Right kidney (tissue), 1 donor: ENCODE measurements around the gene FAM234A.

Experiments used
- DNase-seq: peaks from one replicate; pipeline ENCODE4 v3.0.0-alpha.2; 2016

FAM234A gene

DNA sequence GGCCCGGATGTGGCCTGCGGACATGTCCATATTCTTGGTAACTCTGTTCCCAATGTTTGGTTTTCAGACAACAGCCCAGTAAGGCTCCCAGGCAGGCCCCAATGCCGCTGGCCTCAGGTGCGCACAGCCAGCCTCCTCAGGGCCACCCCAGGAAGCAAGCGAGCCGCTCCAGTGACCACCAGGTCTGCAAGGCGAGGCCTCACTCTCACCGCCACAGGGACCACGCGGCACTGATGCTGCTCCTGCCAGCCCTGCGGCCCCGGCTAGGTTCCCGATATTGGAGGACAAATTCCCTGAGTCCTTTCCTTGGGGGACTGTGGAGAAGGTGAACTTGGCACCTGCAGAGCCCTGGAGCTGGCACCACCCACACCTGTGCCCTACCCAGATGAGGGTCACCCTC is 67.3 kb downstream of the FAM234A start:
- no peak for DNase-seq

DNA sequence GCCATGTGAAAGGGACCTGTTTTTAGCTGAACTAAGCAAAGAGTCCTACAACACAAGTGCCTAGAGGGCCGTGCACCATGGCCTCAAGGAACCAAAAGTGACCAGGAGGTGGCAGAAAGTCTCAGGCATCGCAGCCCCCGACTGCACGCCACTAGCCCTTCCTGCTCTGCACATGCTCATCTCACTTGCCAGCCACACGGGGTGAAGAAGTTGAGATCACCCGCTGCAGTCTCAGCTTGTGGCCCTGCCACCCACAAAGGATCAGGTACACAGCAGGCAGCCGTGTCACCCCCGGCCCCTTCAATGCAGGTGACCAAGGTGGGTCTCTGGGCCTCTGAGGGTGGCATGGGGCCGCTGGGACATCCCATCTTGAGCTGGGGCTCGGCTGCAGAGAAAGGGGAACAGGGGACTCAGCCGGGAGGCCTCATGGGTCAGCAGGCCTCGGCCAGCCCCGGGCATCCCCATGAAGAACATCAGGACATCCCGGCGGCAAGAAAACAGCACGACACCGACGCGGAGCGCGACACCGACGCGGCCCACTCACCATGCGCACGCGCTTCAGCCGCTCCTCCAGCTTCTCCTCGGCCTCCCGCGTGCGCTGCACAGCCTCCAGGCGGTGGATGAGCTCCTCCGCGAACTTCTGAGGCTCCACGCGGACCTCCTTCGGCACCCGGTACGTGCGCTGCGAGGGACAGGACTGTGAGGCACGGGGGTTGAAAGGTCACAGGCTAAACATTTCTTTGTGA is 69.3 kb downstream of the FAM234A start:
- DNase-seq: no peak

DNA sequence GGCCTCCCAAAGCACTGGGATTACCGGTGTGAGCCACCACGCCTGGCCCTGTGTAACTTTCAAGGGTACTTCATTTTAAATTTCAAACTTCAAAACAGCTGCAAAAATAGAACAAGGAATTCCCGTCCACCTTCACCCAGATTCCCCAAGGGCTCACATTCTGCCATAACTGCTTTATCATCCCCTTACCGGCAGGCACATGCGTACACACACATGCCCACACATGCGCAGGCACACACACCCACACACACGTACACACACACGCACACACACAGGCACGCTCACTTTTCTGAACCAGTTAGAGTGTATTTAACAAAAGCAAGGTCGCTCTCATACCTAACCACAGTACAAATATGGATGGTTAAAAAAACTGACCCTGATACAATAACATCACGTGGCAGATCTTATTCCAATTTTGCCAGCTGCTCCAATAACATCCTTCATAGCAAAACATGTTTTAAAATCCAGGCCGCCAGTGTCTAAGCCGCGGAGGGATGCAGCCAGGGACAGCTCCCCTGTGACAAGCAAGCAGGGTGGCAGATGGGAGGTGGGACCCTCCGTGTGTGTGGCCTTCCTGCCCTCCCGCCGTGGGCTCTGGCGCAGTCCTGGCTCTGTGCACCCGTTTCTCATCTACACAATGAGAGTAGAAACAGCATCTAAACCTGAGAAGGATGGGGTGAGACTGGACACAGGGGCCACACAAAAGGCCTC is 71.5 kb downstream of the FAM234A start:
- no peak for DNase-seq

DNA sequence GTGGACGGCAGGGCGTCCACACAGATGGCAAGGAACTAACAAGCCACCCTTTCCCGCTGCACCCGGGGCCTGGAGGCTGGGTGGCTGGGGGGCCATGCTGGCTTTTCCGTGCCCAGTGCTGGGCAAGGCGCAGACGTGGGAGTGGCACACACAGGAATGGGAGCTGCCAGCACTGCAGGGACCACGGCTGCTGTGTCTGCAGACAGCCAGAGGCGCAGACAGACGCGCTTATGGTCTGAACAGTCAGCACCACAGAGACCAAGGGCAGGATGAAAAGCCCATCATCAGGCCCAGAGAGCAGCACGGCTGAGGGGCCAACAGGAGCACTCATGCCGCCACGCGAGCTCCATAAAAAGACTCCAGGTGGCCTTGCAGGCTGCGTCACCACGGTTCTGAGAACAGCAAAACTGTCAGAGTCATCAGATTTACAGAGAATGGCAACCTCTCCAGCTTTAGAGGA is 72.3 kb downstream of the FAM234A start:
- no peak for DNase-seq

DNA sequence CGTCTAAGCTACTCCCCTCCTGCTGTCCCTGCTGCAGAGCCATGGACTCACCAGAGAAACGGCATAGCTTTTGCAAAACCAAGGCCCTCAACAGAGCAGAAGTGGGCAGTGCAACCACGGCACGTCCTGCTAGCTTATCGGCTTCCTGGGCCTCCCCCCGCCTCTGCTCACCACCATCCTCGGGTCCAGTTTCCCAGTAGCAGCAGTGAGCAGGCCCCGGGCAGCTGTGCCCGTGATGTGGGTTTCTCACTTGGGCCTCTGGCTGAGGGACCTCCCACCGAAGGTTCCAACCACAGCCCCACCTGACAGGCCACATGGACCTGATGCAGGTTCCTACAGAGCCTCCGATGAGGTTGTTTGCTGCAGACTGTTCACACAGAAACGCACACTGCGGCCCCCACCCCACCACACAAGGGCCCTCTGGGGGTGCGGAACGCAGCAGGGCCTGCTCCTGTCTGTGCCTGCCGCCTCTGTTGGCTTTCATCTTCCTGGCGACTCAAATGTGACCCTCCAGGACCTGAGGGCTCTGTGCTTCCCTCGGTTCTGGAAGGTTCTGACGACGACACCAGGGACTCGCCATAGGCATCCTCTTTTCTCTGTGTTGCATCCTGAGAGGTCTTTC is 73.2 kb downstream of the FAM234A start:
- DNase-seq: no peak

DNA sequence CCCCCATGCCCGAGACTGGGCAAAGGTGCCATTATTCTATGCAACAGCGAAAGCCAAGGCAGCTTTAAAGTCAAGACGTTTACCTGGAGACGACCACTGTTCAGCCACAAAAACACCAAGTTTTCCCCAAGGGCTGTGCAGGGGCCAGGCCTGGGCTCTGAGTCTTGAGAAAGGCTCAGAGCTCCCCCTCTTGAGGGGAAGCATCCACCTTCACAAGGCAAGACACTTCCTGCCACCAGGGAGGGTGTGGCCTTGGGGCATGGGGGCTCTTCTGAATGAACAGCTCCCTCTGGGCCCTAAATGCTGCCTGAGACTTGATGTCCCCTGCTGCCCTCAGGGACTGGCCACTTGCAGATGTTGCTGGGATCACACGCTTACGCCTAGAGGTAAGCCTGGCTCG is 74.9 kb downstream of the FAM234A start:
- DNase-seq: no peak

DNA sequence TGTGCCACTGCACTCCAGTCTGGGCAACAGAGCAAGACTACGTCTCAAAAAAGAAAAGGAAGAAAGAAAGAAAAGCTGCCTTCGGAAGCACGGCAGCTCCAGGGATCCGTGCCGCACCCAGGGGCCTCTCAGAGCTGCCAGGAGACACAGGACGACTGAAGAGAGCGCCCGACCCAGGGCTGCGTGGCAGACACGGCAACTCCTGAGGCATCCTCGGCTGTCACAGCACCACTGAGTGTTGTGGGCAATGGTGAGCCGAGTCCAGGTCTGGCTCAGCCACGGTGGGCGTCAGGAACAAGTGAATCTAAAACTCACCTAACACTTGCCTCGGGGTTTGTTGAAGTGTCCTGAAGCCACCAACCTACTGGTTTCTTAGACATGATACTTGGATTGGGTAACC is 77.1 kb downstream of the FAM234A start:
- DNase-seq: no peak

DNA sequence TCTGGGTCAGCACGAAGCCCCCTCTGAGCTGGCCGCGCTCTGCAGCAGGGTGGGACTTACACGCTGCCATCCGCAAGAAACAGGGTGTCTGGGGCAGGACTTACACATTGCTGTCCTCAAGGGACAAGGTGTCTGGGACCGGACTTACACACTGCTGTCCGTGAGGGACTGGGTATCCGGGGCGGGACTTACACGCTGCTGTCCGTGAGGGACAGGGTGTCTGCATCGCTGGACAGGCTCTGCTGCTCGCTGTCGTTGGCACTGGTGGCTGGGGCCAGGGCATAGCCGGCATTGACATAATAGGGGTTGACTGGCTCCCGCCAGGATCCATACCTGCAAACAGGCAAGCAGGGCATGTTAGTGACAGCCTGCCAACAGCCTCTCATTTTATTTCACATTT is 79.7 kb downstream of the FAM234A start:
- no peak for DNase-seq

DNA sequence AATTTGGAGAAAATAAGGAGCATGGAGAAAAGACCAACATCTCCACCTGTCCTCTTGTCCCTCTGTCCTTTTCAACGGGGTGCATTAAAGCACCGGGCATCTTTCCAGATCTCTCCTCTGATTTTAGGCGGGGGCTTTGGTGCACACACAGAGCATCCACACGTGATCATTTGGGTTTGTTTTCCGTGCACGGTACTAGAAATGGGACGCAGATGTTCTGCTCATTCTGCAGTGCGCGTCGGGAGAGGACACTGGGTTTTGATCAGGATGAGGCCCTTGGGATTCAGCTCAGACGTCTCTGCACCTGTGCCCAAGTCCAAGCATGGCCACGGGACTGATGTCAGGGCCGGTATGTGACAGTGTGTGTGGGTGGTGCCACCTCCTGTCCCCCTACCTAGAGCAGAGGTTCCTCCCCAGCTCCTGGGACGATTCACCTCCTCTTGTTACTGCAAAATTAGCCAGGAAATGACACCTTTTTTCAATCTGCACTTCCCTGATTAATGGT is 80.2 kb downstream of the FAM234A start:
- DNase-seq: no peak
